ENCODE results near the gene ACSL5. TPM values are rescaled to one million over a fixed set of nuclear protein-coding genes. Genes with fewer than 3 reads are reported as not detected.

ACSL5 gene
- total RNA-seq, 1 donor from 2014 or later, result not detected

DNA sequence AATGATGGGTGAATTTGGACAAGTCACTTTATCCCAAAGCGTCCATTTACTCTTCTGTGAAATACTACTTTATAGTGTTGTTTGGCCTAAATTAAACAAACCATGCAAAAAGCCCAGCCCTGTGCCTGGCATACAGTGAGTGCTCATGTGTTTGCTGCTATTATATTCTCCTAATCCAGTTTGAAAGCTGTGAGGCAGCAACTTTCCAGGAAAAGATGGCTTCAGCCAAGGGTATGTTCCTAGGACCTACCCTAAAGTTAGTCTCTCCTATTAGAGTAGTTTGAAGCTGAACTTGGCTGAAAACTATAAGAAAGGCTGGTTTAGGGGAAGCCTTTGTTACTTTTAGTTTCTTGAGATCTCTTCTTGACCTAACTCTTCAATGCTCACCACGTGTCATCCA is 19.9 kb downstream of the ACSL5 start:
- no peaks in the 10 kb centered on the region for H4K20me1 ChIP-seq (ENCODE audit: low read depth)
- TF ChIP-seq EZH2 (IDR thresholded peaks at IDR 0.05), result no peak
- TF ChIP-seq, protein P1, sequence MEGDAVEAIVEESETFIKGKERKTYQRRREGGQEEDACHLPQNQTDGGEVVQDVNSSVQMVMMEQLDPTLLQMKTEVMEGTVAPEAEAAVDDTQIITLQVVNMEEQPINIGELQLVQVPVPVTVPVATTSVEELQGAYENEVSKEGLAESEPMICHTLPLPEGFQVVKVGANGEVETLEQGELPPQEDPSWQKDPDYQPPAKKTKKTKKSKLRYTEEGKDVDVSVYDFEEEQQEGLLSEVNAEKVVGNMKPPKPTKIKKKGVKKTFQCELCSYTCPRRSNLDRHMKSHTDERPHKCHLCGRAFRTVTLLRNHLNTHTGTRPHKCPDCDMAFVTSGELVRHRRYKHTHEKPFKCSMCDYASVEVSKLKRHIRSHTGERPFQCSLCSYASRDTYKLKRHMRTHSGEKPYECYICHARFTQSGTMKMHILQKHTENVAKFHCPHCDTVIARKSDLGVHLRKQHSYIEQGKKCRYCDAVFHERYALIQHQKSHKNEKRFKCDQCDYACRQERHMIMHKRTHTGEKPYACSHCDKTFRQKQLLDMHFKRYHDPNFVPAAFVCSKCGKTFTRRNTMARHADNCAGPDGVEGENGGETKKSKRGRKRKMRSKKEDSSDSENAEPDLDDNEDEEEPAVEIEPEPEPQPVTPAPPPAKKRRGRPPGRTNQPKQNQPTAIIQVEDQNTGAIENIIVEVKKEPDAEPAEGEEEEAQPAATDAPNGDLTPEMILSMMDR (IDR thresholded peaks at IDR 0.05), result no peak
- TF ChIP-seq EZH2phosphoT487 (IDR thresholded peaks at IDR 0.05), result no peak
- no peak overlapping the region for H3K4me3 Mint-ChIP-seq
- H3K4me1 Mint-ChIP-seq, result peaks cover 12% of the 10 kb centered on the region
- H3K4me2 ChIP-seq, result no peak overlapping the region
- no peaks in the 10 kb centered on the region for H3K9me3 ChIP-seq (ENCODE audit: low read depth)
- no peaks in the 10 kb centered on the region for H3K9me3 Mint-ChIP-seq
- no peaks in the 10 kb centered on the region for H3K4me1 ChIP-seq
- no peaks in the 10 kb centered on the region for H3K27me3 ChIP-seq
- H3K9ac ChIP-seq, result no peak overlapping the region
- peaks cover 3% of the 10 kb centered on the region for H3K27me3 Mint-ChIP-seq (ENCODE audit: insufficient read depth, low read depth)
- no peaks in the 10 kb centered on the region for H3F3A ChIP-seq (ENCODE audit: low read depth)
- H3K27ac Mint-ChIP-seq, result no peak overlapping the region
- no peaks in the 10 kb centered on the region for H3K36me3 ChIP-seq
- no peak overlapping the region for H2AFZ ChIP-seq (replicated peaks)
- H3K79me2 ChIP-seq (ENCODE audit: low read depth), result no peaks in the 10 kb centered on the region
- DNase-seq (ENCODE audit: low spot score), result no peak
- no peaks in the 10 kb centered on the region for H3K36me3 Mint-ChIP-seq
- no peak overlapping the region for H3K27ac ChIP-seq
- no peak overlapping the region for H3K4me3 ChIP-seq

DNA sequence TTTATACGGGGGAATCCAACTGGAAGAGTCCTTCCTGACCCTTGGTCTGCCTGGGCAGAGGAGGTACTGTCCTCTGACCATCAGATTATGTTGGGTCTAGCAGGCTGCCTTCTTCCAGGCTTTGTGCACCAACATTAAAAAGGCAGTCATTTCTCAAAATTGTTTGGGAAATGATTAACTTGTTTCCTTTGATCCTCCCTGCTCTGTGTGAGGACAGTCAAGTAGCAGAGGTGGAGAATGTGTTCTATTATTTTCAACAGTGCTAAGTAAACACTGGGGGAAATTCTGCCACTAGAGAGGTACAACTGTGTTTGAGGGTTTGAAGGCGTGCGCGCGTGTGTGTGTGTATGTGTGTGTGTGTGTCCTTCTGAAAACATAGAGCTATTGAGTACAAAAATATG is 20.6 kb downstream of the ACSL5 start:
- Histone ChIP-seq H3K27ac (no peak overlapping the region), H3K4me1 (no peaks in the 10 kb centered on the region), H3K27me3 (no peaks in the 10 kb centered on the region), H3K36me3 (no peaks in the 10 kb centered on the region), H3K4me2 (no peak overlapping the region), H4K20me1 (ENCODE audit: low read depth) (no peaks in the 10 kb centered on the region), H3K4me3 (no peak overlapping the region), H3F3A (ENCODE audit: low read depth) (no peaks in the 10 kb centered on the region), H2AFZ (replicated peaks) (no peak overlapping the region), H3K9ac (no peak overlapping the region), H3K9me3 (ENCODE audit: low read depth) (no peaks in the 10 kb centered on the region), H3K79me2 (ENCODE audit: low read depth) (no peaks in the 10 kb centered on the region)
- no peak for DNase-seq (ENCODE audit: low spot score)
- Mint-ChIP-seq H3K9me3 (no peaks in the 10 kb centered on the region), H3K27me3 (ENCODE audit: insufficient read depth, low read depth) (peaks cover 3% of the 10 kb centered on the region), H3K36me3 (no peaks in the 10 kb centered on the region), H3K27ac (no peak overlapping the region), H3K4me3 (no peak overlapping the region), H3K4me1 (peaks cover 7% of the 10 kb centered on the region)
- TF ChIP-seq, protein P1 (IDR thresholded peaks at IDR 0.05), result no peak
- TF ChIP-seq EZH2phosphoT487 (IDR thresholded peaks at IDR 0.05) (no peak), EZH2 (IDR thresholded peaks at IDR 0.05) (no peak)

DNA sequence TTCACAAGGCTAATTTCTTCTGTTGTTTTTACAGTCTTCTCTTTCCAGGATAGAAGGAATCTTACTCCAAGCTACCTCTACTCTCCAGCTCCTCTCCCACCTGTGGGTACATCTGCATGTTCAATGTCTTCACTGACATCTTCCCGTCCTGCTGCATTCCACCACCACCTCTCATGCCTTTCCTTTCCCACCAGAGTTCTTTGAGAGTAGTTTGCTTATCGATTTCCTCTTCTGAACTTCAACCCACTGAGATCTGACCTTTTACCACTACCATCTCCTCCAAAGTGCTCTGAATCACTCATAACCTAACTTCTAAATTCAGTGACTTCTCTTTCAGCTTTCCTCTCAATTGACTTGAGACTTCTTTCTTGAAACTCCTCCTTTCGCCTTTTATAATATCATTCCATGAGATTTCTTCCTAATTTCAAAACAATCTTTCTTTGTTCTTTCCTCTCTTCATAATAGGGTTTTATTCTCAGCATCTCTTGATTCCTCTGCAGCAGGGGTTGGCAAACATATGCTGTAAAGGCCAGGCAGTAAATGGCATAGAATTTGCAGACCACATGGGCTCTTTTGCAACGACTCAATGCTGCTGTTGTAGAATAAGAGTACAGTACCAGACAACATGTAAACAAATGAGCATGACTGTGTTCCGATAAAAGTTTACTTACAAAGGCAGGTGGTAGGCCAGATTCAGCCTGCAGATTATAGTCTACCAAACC is 22.1 kb downstream of the ACSL5 start:
- peaks cover 3% of the 10 kb centered on the region for H3K4me1 Mint-ChIP-seq
- Histone ChIP-seq H3K4me3 (no peak overlapping the region), H3F3A (ENCODE audit: low read depth) (no peaks in the 10 kb centered on the region), H4K20me1 (ENCODE audit: low read depth) (no peaks in the 10 kb centered on the region), H2AFZ (replicated peaks) (no peak overlapping the region), H3K9ac (no peak overlapping the region), H3K36me3 (no peaks in the 10 kb centered on the region), H3K9me3 (ENCODE audit: low read depth) (no peaks in the 10 kb centered on the region), H3K79me2 (ENCODE audit: low read depth) (no peaks in the 10 kb centered on the region), H3K27me3 (no peaks in the 10 kb centered on the region), H3K4me1 (no peaks in the 10 kb centered on the region), H3K27ac (no peak overlapping the region), H3K4me2 (no peak overlapping the region)
- H3K27me3 Mint-ChIP-seq (ENCODE audit: insufficient read depth, low read depth), result peaks cover 3% of the 10 kb centered on the region
- no peak overlapping the region for H3K27ac Mint-ChIP-seq
- TF ChIP-seq EZH2phosphoT487 (IDR thresholded peaks at IDR 0.05) (no peak), EZH2 (IDR thresholded peaks at IDR 0.05) (no peak)
- TF ChIP-seq, protein P1 (IDR thresholded peaks at IDR 0.05), result no peak
- H3K9me3 Mint-ChIP-seq, result no peaks in the 10 kb centered on the region
- DNase-seq (ENCODE audit: low spot score), result no peak
- H3K36me3 Mint-ChIP-seq, result no peaks in the 10 kb centered on the region
- H3K4me3 Mint-ChIP-seq, result no peak overlapping the region

Data from neural progenitor cell (in vitro differentiated cells).